ENCODE measurements around the gene TMEM242.

Gene TMEM242

DNA sequence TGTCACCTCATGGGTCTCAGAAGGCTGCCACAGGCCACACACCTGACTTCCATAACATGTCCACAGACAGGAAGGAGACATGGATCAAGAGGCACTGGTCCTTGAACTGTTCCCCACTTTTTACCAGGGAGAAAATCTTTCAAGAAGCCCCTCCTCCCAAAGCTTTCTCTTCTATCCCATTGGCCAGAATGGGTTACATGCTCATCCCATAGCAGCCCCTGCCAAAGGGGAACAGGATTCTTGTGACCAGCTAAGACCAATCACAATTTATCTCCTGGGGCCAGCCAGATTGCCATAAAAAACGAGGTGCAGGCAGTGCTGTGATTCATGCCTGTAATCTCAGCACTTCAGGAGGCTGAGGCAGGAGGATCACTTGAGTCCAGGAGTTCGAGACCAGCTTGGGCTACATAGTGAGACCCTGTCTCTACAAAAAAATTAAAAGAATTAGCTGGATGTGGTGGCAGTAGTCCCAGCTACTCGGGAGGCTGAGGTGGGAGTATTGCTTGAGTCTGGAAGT, 59.4 kb downstream of the TMEM242 start:
- TF ChIP-seq, protein P1, sequence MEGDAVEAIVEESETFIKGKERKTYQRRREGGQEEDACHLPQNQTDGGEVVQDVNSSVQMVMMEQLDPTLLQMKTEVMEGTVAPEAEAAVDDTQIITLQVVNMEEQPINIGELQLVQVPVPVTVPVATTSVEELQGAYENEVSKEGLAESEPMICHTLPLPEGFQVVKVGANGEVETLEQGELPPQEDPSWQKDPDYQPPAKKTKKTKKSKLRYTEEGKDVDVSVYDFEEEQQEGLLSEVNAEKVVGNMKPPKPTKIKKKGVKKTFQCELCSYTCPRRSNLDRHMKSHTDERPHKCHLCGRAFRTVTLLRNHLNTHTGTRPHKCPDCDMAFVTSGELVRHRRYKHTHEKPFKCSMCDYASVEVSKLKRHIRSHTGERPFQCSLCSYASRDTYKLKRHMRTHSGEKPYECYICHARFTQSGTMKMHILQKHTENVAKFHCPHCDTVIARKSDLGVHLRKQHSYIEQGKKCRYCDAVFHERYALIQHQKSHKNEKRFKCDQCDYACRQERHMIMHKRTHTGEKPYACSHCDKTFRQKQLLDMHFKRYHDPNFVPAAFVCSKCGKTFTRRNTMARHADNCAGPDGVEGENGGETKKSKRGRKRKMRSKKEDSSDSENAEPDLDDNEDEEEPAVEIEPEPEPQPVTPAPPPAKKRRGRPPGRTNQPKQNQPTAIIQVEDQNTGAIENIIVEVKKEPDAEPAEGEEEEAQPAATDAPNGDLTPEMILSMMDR (IDR thresholded peaks at IDR 0.05), result no peak
- Mint-ChIP-seq H3K4me3 (no peak overlapping the region), H3K27me3 (ENCODE audit: low read depth, poor library complexity) (peaks cover 17% of the 10 kb centered on the region), H3K36me3 (ENCODE audit: low read depth) (no peaks in the 10 kb centered on the region), H3K4me1 (peaks cover 13% of the 10 kb centered on the region), H3K27ac (no peak overlapping the region), H3K9me3 (no peaks in the 10 kb centered on the region)
- no peak for DNase-seq

DNA sequence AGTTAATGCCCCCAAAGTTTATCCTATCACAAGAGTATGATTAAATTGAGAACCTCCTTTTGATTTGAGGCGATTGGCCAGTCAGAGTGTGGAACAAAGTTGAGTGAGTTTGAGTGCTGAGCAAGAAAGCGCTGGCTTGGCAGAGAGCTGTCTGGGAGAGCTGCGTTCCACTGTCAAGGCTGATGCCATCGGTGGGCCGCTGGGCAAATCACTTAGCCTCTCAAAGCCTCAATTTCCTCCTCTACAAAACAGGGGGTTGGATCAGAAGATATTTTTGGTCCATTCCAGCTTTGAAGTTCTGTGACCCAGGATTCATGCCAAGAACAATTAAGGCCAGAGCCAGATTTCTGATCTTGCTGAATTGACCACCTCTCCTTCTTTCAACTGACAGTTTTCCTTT, 60.2 kb downstream of the TMEM242 start:
- no peak for DNase-seq
- no peak overlapping the region for H3K27ac Mint-ChIP-seq
- no peaks in the 10 kb centered on the region for H3K36me3 Mint-ChIP-seq (ENCODE audit: low read depth)
- TF ChIP-seq, protein P1 (IDR thresholded peaks at IDR 0.05), result no peak
- H3K27me3 Mint-ChIP-seq (ENCODE audit: low read depth, poor library complexity), result peaks cover 16% of the 10 kb centered on the region
- H3K4me3 Mint-ChIP-seq, result no peak overlapping the region
- no peaks in the 10 kb centered on the region for H3K9me3 Mint-ChIP-seq
- peaks cover 7% of the 10 kb centered on the region for H3K4me1 Mint-ChIP-seq

DNA sequence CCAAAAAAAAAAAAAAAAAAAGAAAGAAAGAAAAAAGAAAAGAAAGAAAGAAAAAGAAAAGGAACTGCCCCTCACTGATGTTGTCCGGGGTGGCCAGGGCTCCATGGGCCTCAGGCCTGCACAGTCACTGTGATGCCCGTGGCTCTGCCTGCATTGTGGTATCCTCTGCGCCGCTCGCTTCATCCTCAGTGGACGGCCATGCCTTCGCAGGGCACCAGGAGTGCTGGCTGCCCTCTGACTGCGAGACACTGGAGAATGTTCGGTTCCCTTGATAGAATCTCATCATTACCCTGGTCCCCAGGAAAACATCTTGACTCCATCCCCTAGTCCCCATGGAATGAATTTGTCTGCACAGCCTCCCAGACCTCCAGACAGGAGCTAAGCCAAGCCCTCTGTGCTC, 61.7 kb downstream of the TMEM242 start:
- Mint-ChIP-seq H3K4me1 (peaks cover under 1% of the 10 kb centered on the region), H3K9me3 (no peaks in the 10 kb centered on the region), H3K36me3 (ENCODE audit: low read depth) (no peaks in the 10 kb centered on the region), H3K27ac (no peak overlapping the region), H3K4me3 (no peak overlapping the region), H3K27me3 (ENCODE audit: low read depth, poor library complexity) (peaks cover 16% of the 10 kb centered on the region)
- no peak for DNase-seq
- TF ChIP-seq, protein P1 (IDR thresholded peaks at IDR 0.05), result no peak

DNA sequence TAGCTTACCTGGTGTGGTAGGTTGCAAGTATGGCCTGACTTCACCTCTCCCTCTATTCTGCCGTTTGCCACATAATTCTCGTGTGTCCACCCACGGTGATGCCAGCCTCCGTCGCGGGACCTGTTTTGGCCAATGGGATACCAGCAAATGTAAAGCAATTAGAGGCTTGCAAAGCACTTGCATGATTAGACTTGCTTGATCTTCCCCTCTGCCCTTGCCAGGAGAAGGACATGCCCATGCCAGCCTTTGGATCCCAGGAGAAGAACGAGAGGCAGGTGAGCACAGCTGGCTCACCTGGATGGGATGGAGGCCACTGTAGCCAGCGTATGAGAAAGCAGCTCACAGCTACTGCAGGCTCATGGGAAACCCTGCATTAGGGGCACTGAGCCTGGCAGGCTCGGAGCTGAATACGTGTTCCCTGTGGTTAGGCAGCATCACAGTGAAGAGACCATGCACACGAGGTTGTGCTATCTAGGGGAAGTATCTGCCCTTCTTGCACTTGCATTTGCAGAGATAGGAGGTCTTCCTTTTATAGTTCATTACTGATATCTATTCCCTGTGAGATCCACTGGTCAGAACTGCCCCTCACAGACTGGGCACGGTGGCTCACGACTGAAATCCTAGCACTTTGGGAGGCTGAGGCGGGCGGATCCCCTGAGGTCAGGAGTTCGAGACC, 62.4 kb downstream of the TMEM242 start:
- Mint-ChIP-seq H3K27me3 (ENCODE audit: low read depth, poor library complexity) (peaks cover 10% of the 10 kb centered on the region), H3K4me1 (peaks cover 8% of the 10 kb centered on the region), H3K36me3 (ENCODE audit: low read depth) (no peaks in the 10 kb centered on the region), H3K27ac (no peak overlapping the region), H3K4me3 (no peak overlapping the region), H3K9me3 (no peaks in the 10 kb centered on the region)
- DNase-seq, result no peak
- TF ChIP-seq, protein P1 (IDR thresholded peaks at IDR 0.05), result no peak

DNA sequence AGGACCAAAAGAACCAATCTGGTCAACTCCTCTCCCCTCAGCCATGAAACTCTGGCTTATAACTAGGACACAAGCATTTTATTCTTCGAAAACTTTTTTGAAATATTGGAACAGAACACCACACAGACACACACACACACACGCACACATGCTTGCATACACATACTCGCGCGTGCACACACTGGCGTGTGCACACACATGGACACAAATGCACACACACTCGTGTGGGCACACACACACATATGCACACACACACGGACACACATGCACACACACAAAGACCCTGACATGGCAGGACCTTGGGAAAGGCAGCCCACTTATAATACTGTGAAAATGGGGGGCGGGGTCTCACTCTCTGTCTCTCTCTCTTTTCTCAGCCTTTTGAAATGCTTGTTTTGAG, 63.9 kb downstream of the TMEM242 start:
- no peaks in the 10 kb centered on the region for H3K36me3 Mint-ChIP-seq (ENCODE audit: low read depth)
- no peak for DNase-seq
- peaks cover 9% of the 10 kb centered on the region for H3K4me1 Mint-ChIP-seq
- no peak overlapping the region for H3K4me3 Mint-ChIP-seq
- no peak overlapping the region for H3K27ac Mint-ChIP-seq
- TF ChIP-seq, protein P1 (IDR thresholded peaks at IDR 0.05), result no peak
- H3K27me3 Mint-ChIP-seq (ENCODE audit: low read depth, poor library complexity), result peaks cover 10% of the 10 kb centered on the region
- H3K9me3 Mint-ChIP-seq, result no peaks in the 10 kb centered on the region

DNA sequence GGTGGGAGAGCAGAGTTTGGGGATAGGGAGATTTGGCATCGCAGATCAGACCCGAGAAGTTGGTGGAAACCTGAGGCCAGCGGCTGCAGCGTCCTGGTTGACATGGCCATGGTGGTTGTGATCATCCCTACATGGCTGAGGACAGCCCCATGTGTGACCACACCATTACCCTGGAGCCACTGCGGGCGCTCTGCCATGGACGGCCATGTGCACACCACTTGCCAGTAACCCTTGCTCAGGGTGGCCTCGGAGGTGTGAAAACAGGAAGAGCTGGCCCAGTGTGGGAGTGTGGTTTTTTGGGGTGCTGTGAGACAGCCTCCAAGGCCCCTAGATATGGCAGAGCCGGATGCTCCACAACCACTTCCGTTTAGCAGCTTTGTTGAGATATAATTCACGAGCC, 64.4 kb downstream of the TMEM242 start:
- peaks cover 10% of the 10 kb centered on the region for H3K27me3 Mint-ChIP-seq (ENCODE audit: low read depth, poor library complexity)
- H3K4me1 Mint-ChIP-seq, result peaks cover 13% of the 10 kb centered on the region
- no peak for DNase-seq
- H3K4me3 Mint-ChIP-seq, result no peak overlapping the region
- TF ChIP-seq, protein P1 (IDR thresholded peaks at IDR 0.05), result no peak
- H3K27ac Mint-ChIP-seq, result no peak overlapping the region
- H3K36me3 Mint-ChIP-seq (ENCODE audit: low read depth), result no peaks in the 10 kb centered on the region
- no peaks in the 10 kb centered on the region for H3K9me3 Mint-ChIP-seq
